Fibroblast of lung (primary cell): ENCODE results near the gene OXCT1. TPM values are rescaled to one million over a fixed set of nuclear protein-coding genes. Genes with fewer than 3 reads are reported as not detected.

ENCODE experiments used
- DNase-seq, 2 donors: peaks; one replicate each; pipeline versions ENCODE4 v3.0.0 to v3.0.0-alpha.2; 2010; ENCODE audit warnings: low read depth in 2 of 2
- H2AFZ ChIP-seq: 2 replicates; pipeline ENCODE4 v1.5.1; 2012; ENCODE audit warnings: low read length, control low read depth, inconsistent platforms
- H3K27ac ChIP-seq: 2 replicates; pipeline ENCODE4 v1.5.1; 2011; ENCODE audit warnings: low read length, control low read depth; ENCODE audit not compliant: insufficient read depth
- H3K27me3 ChIP-seq: 2 replicates; pipeline ENCODE4 v1.5.1; 2011; ENCODE audit warnings: mild to moderate bottlenecking, low read length; ENCODE audit not compliant: control insufficient read depth, insufficient read depth
- H3K36me3 ChIP-seq: 2 replicates; pipeline ENCODE4 v1.5.1; 2011; ENCODE audit warnings: low read length; ENCODE audit not compliant: control insufficient read depth, insufficient read depth
- H3K4me1 ChIP-seq: 2 replicates; pipeline ENCODE4 v1.5.1; 2011; ENCODE audit warnings: low read length; ENCODE audit not compliant: control insufficient read depth, insufficient read depth; ENCODE audit errors: extremely low read depth
- H3K4me2 ChIP-seq: 2 replicates; pipeline ENCODE4 v1.5.1; 2011; ENCODE audit warnings: low read length, control low read depth; ENCODE audit not compliant: insufficient read depth; ENCODE audit errors: extremely low read depth
- H3K4me3 ChIP-seq, 4 experiments: fragments of 200-600 bp in 1 of 4; sonication (generic) in 1 of 4; replicated peaks in 1 of 4; 2 replicates each; pipeline ENCODE4 v1.5.1; 2011 to 2016; ENCODE audit warnings: low read length in 4 of 4, low read depth in 3 of 4, mild to moderate bottlenecking in 3 of 4, control low read depth in 2 of 4, inconsistent platforms in 1 of 4, mixed read lengths in 1 of 4; ENCODE audit not compliant: insufficient read depth in 1 of 4; ENCODE audit errors: control extremely low read depth in 1 of 4
- H3K79me2 ChIP-seq: 2 replicates; pipeline ENCODE4 v1.5.1; 2012; ENCODE audit warnings: mild to moderate bottlenecking, low read length, inconsistent platforms; ENCODE audit not compliant: control insufficient read depth, insufficient read depth
- H3K9ac ChIP-seq: 2 replicates; pipeline ENCODE4 v1.5.1; 2011; ENCODE audit warnings: mild to moderate bottlenecking, low read length, control low read depth; ENCODE audit not compliant: insufficient read depth
- H3K9me3 ChIP-seq: 2 replicates; pipeline ENCODE4 v1.5.1; 2012; ENCODE audit warnings: low read depth, low read length; ENCODE audit not compliant: control insufficient read depth, insufficient read depth
- H4K20me1 ChIP-seq: 2 replicates; pipeline ENCODE4 v1.5.1; 2011; ENCODE audit warnings: low read length; ENCODE audit not compliant: control insufficient read depth, insufficient read depth; ENCODE audit errors: extremely low read depth
- EZH2 ChIP-seq: IDR thresholded peaks from 2 replicates; pipeline ENCODE4 v1.5.1; 2012; ENCODE audit warnings: low read length, control low read depth, mild to moderate bottlenecking; ENCODE audit errors: missing control alignments
- polyA plus RNA-seq, 2 donors: library from polyadenylated mRNA; depleted of rRNA in 1 of 2; stranded (reverse) in 1 of 2; unstranded in 1 of 2; fragments of >200 nt; gene quantifications; 2 replicates each; pipeline ENCODE4 v1.2.1, GENCODE V29; 2011 to 2012; ENCODE audit warnings: missing spikeins in 1 of 2
- total RNA-seq: library from RNA; depleted of rRNA; stranded (reverse); fragments of >200 nt; gene quantifications from 2 replicates; pipeline ENCODE4 v1.2.1, GENCODE V29; 2014
- TF ChIP-seq, protein P1 (sequence below), 2 donors: IDR thresholded peaks in 1 of 2; conservative IDR thresholded peaks in 1 of 2; 1 replicate in 1 of 2; 2 replicates in 1 of 2; pipeline ENCODE4 v1.5.1; 2011 to 2012; ENCODE audit warnings: low read length in 2 of 2, control low read depth in 1 of 2, inconsistent platforms in 1 of 2, low read depth in 1 of 2, mild to moderate bottlenecking in 1 of 2

The OXCT1 gene
- total and polyA plus RNA-seq, 2 donors (not counting 1 experiment from before 2014, with no cell fraction given), result 35.7 to 56.3 TPM

DNA sequence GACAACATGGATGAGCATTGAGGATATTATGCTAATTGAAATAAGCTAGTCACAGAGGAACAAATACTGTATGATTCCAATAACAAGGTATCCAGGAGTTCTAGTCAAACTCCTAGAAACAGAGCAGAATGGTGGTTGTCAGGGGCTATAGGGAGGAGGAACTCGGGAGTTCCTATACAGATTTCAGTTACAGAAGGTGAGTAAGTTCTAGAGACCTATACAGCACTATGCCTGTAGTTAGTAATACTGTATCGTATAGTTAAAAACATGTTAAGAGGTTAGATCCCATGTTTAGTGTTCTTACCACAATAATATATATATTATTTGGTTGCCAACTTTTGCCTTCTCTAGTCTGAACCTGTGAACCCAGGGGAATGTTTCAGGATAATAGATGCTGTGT lies 7.9 kb upstream of the OXCT1 start:
- no peaks in the 10 kb centered on the region for H4K20me1 ChIP-seq
- no peak for TF ChIP-seq EZH2
- TF ChIP-seq, protein P1, sequence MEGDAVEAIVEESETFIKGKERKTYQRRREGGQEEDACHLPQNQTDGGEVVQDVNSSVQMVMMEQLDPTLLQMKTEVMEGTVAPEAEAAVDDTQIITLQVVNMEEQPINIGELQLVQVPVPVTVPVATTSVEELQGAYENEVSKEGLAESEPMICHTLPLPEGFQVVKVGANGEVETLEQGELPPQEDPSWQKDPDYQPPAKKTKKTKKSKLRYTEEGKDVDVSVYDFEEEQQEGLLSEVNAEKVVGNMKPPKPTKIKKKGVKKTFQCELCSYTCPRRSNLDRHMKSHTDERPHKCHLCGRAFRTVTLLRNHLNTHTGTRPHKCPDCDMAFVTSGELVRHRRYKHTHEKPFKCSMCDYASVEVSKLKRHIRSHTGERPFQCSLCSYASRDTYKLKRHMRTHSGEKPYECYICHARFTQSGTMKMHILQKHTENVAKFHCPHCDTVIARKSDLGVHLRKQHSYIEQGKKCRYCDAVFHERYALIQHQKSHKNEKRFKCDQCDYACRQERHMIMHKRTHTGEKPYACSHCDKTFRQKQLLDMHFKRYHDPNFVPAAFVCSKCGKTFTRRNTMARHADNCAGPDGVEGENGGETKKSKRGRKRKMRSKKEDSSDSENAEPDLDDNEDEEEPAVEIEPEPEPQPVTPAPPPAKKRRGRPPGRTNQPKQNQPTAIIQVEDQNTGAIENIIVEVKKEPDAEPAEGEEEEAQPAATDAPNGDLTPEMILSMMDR (conservative IDR thresholded peaks at IDR 0.05 in 1 of 2, IDR thresholded peaks at IDR 0.05 in 1 of 2; ENCODE audit: low read depth in 1 of 2, low read length in 2 of 2), result no peak
- no peak overlapping the region for H3K4me2 ChIP-seq
- H3K4me3 ChIP-seq, result no peak overlapping the region
- no peaks in the 10 kb centered on the region for H3K4me1 ChIP-seq
- no peaks in the 10 kb centered on the region for H3K27me3 ChIP-seq
- H3K36me3 ChIP-seq, result no peaks in the 10 kb centered on the region
- H3K79me2 ChIP-seq, result no peaks in the 10 kb centered on the region
- H2AFZ ChIP-seq, result no peak overlapping the region
- DNase-seq, result no peak
- H3K27ac ChIP-seq, result no peak overlapping the region
- no peak overlapping the region for H3K9ac ChIP-seq
- H3K9me3 ChIP-seq, result no peaks in the 10 kb centered on the region

DNA sequence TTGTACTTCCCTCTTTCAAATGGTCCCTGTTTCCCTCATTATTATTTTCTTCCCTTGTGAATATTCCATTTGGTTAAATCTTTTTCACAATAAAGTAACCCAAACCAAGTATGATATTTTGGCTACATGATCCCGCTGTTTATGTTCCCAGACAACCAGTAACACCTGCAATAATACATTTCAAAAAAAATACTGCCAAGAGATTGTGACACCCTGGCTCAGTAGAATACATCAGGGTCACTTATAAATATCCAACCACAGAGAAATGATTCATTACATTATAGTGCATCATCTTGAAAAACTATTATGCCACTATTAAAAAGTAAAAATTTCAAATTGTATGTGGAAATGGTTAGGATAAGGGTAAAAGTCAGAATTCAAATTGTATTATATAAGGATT lies 7.2 kb upstream of the OXCT1 start:
- DNase-seq, result no peak
- TF ChIP-seq EZH2, result no peak
- TF ChIP-seq, protein P1 (conservative IDR thresholded peaks at IDR 0.05 in 1 of 2, IDR thresholded peaks at IDR 0.05 in 1 of 2; ENCODE audit: low read depth in 1 of 2, low read length in 2 of 2), result no peak
- H2AFZ ChIP-seq, result no peak overlapping the region

DNA sequence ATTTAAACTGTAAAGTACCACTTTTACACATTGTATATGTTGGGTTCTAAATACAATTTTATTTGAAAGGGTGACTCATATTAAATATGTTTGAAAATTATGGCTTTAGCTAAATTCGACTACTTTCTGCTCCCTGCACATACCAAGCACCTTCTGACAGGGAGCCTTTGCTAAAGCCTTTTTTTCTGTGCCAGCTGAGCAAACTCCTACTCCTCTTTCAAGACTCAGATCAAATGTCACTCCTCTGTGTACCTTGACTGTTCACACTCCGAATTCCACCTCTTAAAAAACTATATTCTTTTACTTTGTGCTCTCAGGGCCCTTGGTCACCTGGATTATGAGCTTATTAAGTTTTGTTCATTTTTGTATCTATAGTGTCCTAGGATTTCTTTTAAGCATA lies 6.5 kb upstream of the OXCT1 start:
- no peaks in the 10 kb centered on the region for H4K20me1 ChIP-seq
- no peaks in the 10 kb centered on the region for H3K79me2 ChIP-seq
- no peaks in the 10 kb centered on the region for H3K4me1 ChIP-seq
- no peak overlapping the region for H3K4me3 ChIP-seq
- H3K36me3 ChIP-seq, result no peaks in the 10 kb centered on the region
- no peak overlapping the region for H2AFZ ChIP-seq
- no peak overlapping the region for H3K9ac ChIP-seq
- no peaks in the 10 kb centered on the region for H3K27me3 ChIP-seq
- DNase-seq, result no peak
- H3K27ac ChIP-seq, result no peak overlapping the region
- H3K9me3 ChIP-seq, result no peaks in the 10 kb centered on the region
- no peak for TF ChIP-seq EZH2
- TF ChIP-seq, protein P1 (conservative IDR thresholded peaks at IDR 0.05 in 1 of 2, IDR thresholded peaks at IDR 0.05 in 1 of 2; ENCODE audit: low read depth in 1 of 2, low read length in 2 of 2), result no peak
- H3K4me2 ChIP-seq, result no peak overlapping the region

More for the DNA sequence above, 7.2 kb upstream of the OXCT1 start:
- no peaks in the 10 kb centered on the region for H3K9me3 ChIP-seq
- no peaks in the 10 kb centered on the region for H3K79me2 ChIP-seq
- no peak overlapping the region for H3K9ac ChIP-seq
- no peak overlapping the region for H3K27ac ChIP-seq
- no peak overlapping the region for H3K4me3 ChIP-seq
- no peaks in the 10 kb centered on the region for H3K4me1 ChIP-seq
- no peaks in the 10 kb centered on the region for H3K36me3 ChIP-seq
- H4K20me1 ChIP-seq, result no peaks in the 10 kb centered on the region
- no peak overlapping the region for H3K4me2 ChIP-seq
- no peaks in the 10 kb centered on the region for H3K27me3 ChIP-seq
